Astrocyte (in vitro differentiated cells and primary cell): ENCODE data around the gene AK8.

Experiments used
- CTCF ChIP-seq: IDR thresholded peaks from 2 replicates; pipeline ENCODE4 v1.5.1; 2011; ENCODE audit warnings: low read depth, mild to moderate bottlenecking, inconsistent platforms, low read length, moderate library complexity; ENCODE audit not compliant: insufficient read depth
- EZH2 ChIP-seq: IDR thresholded peaks from 2 replicates; pipeline ENCODE4 v1.6.1; 2012; ENCODE audit warnings: mild to moderate bottlenecking, low read length, inconsistent platforms; ENCODE audit not compliant: insufficient read depth

- TF ChIP-seq CTCF (no peak), EZH2 (no peak)
These were observed 145.5 kb downstream of the AK8 start for GRCh38 chr9:132732326-132733259.
